PC-9 (cell line): ENCODE data around the gene OR8B12. TPM values are rescaled to one million over a fixed set of nuclear protein-coding genes. Genes with fewer than 3 reads are reported as not detected.

ENCODE experiments used
- BruUV-seq: library from RNA; stranded (reverse); fragments of 400-500 nt; replicated peaks from 2 replicates; lab custom pipeline; 2021; lab: Mats Ljungman, UMichigan
- CTCF ChIA-PET: fragments of 300-600 bp; sonication (Branson Sonifier 250); formaldehyde crosslinking; loops from one replicate; lab custom pipeline; 2022; ENCODE audit warnings: antibody characterized with exemption; lab: Charles Lee
- POLR2A ChIA-PET: fragments of 300-600 bp; sonication (Branson Sonifier 250); formaldehyde crosslinking; loops from one replicate; lab custom pipeline; 2022; ENCODE audit warnings: antibody characterized with exemption; ENCODE audit not compliant: unreplicated experiment; lab: Charles Lee
- DNase-seq, 2 experiments: peaks; one replicate each; pipeline versions ENCODE4 v3.0.0 to v3.0.0-alpha.2; 2015 to 2022; ENCODE audit warnings: mixed read lengths in 1 of 2
- H2AFZ ChIP-seq: fragments of 200-600 bp; sonication (generic); 2 replicates; pipeline ENCODE4 v1.8.1; 2017; ENCODE audit warnings: antibody characterized with exemption
- H3F3A ChIP-seq: fragments of 200-600 bp; sonication (generic); 2 replicates; pipeline ENCODE4 v1.8.1; 2017; ENCODE audit warnings: antibody characterized with exemption, mild to moderate bottlenecking, low read depth; ENCODE audit not compliant: insufficient read depth
- H3K27ac ChIP-seq: fragments of 200-600 bp; sonication (generic); 2 replicates; pipeline ENCODE4 v1.6.1; 2016; ENCODE audit warnings: mixed run types
- H3K27me3 ChIP-seq: fragments of 200-600 bp; sonication (generic); 2 replicates; pipeline ENCODE4 v1.6.1; 2016; ENCODE audit warnings: low read depth, mixed run types; ENCODE audit not compliant: insufficient read depth
- H3K36me3 ChIP-seq: fragments of 200-600 bp; sonication (generic); 2 replicates; pipeline ENCODE4 v1.6.1; 2016; ENCODE audit warnings: low read depth, mixed run types
- H3K4me1 ChIP-seq: fragments of 200-600 bp; sonication (generic); replicated peaks from 2 replicates; pipeline ENCODE4 v1.6.1; 2016; ENCODE audit warnings: mixed run types; ENCODE audit not compliant: insufficient read depth
- H3K4me2 ChIP-seq: fragments of 200-600 bp; sonication (generic); 2 replicates; pipeline ENCODE4 v1.6.1; 2017; ENCODE audit warnings: mixed run types
- H3K4me3 ChIP-seq: fragments of 200-600 bp; sonication (generic); 2 replicates; pipeline ENCODE4 v1.6.1; 2016; ENCODE audit warnings: mixed run types
- H3K79me2 ChIP-seq: fragments of 200-600 bp; sonication (generic); 2 replicates; pipeline ENCODE4 v1.6.1; 2017; ENCODE audit warnings: low read depth, mixed run types
- H3K9me2 ChIP-seq: fragments of 200-600 bp; sonication (generic); 2 replicates; pipeline ENCODE4 v1.8.1; 2017; ENCODE audit warnings: mild to moderate bottlenecking; ENCODE audit not compliant: insufficient read depth
- H3K9me3 ChIP-seq: fragments of 200-600 bp; sonication (generic); 2 replicates; pipeline ENCODE4 v1.8.1; 2016; ENCODE audit warnings: low read depth; ENCODE audit not compliant: insufficient read depth
- H4K20me1 ChIP-seq: fragments of 200-600 bp; sonication (generic); 2 replicates; pipeline ENCODE4 v1.8.1; 2017; ENCODE audit not compliant: insufficient read depth
- EZH2 ChIP-seq: fragments of 200-600 bp; sonication (generic); IDR thresholded peaks from 2 replicates; pipeline ENCODE4 v1.8.0; 2017; ENCODE audit warnings: antibody characterized with exemption, low read depth
- intact Hi-C: fragments of 100-400 bp; cut with micrococcal nuclease; formaldehyde crosslinking; loops from one replicate; pipeline ENCODE4 v1.10.0; 2022; ENCODE audit not compliant: unreplicated experiment
- total RNA-seq: library from RNA; stranded (reverse); gene quantifications from 2 replicates; pipeline ENCODE4 v1.2.3, GENCODE V29; 2021
- TF ChIP-seq, protein P1 (sequence below): fragments of 200-600 bp; sonication (generic); conservative IDR thresholded peaks from 2 replicates; pipeline ENCODE4 v1.6.1; 2017; ENCODE audit warnings: mixed run types, antibody characterized with exemption, mild to moderate bottlenecking, moderate library complexity

The OR8B12 gene
- total RNA-seq, 1 experiment from 2014 or later = not detected

DNA sequence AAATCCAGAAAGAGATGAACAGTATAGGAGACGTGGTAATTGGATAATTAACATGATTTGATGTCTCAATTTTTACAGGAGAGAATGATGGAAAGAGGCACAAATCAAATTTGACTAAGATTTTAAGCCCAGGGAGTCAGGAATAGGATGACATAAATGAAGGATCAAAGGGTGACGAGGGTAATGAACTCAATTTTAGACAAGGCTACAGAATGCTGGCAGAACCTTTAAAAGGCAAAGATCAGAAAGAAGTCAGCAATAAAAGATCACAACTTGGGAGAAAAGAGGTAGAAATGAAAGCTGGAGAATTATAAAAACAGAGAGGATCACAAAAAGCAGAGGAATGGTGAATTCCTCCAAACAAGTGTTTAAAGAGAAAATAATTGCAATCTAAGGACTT, 13.4 kb upstream of the OR8B12 start:
- no peaks in the 10 kb centered on the region for H4K20me1 ChIP-seq
- TF ChIP-seq EZH2 = no peak
- TF ChIP-seq, protein P1, sequence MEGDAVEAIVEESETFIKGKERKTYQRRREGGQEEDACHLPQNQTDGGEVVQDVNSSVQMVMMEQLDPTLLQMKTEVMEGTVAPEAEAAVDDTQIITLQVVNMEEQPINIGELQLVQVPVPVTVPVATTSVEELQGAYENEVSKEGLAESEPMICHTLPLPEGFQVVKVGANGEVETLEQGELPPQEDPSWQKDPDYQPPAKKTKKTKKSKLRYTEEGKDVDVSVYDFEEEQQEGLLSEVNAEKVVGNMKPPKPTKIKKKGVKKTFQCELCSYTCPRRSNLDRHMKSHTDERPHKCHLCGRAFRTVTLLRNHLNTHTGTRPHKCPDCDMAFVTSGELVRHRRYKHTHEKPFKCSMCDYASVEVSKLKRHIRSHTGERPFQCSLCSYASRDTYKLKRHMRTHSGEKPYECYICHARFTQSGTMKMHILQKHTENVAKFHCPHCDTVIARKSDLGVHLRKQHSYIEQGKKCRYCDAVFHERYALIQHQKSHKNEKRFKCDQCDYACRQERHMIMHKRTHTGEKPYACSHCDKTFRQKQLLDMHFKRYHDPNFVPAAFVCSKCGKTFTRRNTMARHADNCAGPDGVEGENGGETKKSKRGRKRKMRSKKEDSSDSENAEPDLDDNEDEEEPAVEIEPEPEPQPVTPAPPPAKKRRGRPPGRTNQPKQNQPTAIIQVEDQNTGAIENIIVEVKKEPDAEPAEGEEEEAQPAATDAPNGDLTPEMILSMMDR = no peak
- H3K27ac ChIP-seq = no peak overlapping the region
- H2AFZ ChIP-seq = no peak overlapping the region
- peaks cover 15% of the 10 kb centered on the region; the same call in 1 of the 2 replicates for H3K27me3 ChIP-seq
- ChIA-PET CTCF (no interaction called here), POLR2A (no interaction called here)
- no peaks in the 10 kb centered on the region for H3F3A ChIP-seq
- H3K9me3 ChIP-seq = no peaks in the 10 kb centered on the region
- no peak overlapping the region for H3K4me3 ChIP-seq
- no peaks in the 10 kb centered on the region for H3K9me2 ChIP-seq
- H3K4me1 ChIP-seq = no peaks in the 10 kb centered on the region
- no peak for DNase-seq
- intact Hi-C loops = no loop called here
- no peaks in the 10 kb centered on the region for H3K79me2 ChIP-seq
- H3K36me3 ChIP-seq = no peaks in the 10 kb centered on the region
- no peak overlapping the region for H3K4me2 ChIP-seq
- BruUV-seq = no TSS peak

DNA sequence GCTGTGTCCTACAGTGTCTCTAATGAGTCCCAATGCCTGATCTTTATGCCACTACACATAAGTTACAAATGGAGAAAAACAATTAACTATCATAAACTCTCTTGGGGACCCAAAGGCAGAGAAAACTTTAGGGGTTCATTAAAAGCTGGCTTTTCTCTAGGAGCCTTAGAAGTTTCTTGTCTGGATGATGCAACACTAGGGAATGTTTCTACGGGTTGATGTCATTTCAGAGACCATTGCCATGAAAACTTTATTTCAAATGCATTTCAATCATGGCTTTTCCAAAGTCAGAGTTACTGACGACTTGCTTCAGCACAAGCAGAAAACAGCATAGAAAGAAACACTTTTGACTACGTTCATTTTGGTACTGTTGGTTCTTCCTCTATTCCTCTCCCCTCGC, 8.5 kb upstream of the OR8B12 start:
- DNase-seq = no peak
- CTCF ChIA-PET = no interaction called here
- H3K36me3 ChIP-seq = no peaks in the 10 kb centered on the region
- H3K79me2 ChIP-seq = no peaks in the 10 kb centered on the region
- no peak for TF ChIP-seq EZH2
- TF ChIP-seq, protein P1 = no peak
- H3K27ac ChIP-seq = no peak overlapping the region
- no TSS peak for BruUV-seq
- H3K4me1 ChIP-seq = no peaks in the 10 kb centered on the region
- no peaks in the 10 kb centered on the region for H4K20me1 ChIP-seq
- H3K9me3 ChIP-seq = no peaks in the 10 kb centered on the region
- no peak overlapping the region for H3K4me3 ChIP-seq
- no peaks in the 10 kb centered on the region for H3K9me2 ChIP-seq
- no peaks in the 10 kb centered on the region; the same call in 1 of the 2 replicates for H3F3A ChIP-seq
- H3K27me3 ChIP-seq = peaks cover 5% of the 10 kb centered on the region; the same call in 1 of the 2 replicates
- POLR2A ChIA-PET = no interaction called here
- intact Hi-C loops = no loop called here
- H2AFZ ChIP-seq = no peak overlapping the region; the same call in 1 of the 2 replicates
- no peak overlapping the region for H3K4me2 ChIP-seq

DNA sequence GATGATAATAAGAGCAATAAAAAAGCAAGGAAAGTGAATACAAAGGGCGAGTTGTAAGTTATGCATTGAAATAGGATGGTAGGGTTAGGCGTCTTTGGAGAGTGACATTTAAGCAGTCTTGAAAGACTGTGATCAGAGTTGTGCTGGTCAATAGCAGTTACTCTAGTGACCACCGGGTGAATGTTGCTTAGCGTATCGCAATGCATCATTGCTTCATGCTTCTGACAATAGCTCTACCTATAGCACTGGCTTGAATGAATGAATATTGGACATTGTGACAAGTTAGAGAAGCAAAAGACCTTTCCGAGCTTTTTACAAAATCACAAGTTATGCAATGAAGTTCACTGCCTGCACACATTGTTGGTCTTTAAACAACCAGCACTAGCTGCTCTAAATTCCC, 7.7 kb upstream of the OR8B12 start:
- Histone ChIP-seq H3K9me3 (no peaks in the 10 kb centered on the region), H3K27me3 (peaks cover 3% of the 10 kb centered on the region; the same call in 1 of the 2 replicates), H3K4me2 (no peak overlapping the region), H3F3A (no peaks in the 10 kb centered on the region; the same call in 1 of the 2 replicates), H3K79me2 (no peaks in the 10 kb centered on the region), H3K4me3 (no peak overlapping the region), H2AFZ (no peak overlapping the region), H3K27ac (no peak overlapping the region), H4K20me1 (no peaks in the 10 kb centered on the region), H3K4me1 (no peaks in the 10 kb centered on the region), H3K36me3 (no peaks in the 10 kb centered on the region), H3K9me2 (no peaks in the 10 kb centered on the region)
- no peak for DNase-seq
- TF ChIP-seq, protein P1 = no peak
- no peak for TF ChIP-seq EZH2
- BruUV-seq = no TSS peak
- intact Hi-C loops = no loop called here
- CTCF ChIA-PET = interaction anchor here (0.7 kb wide), 1 partner anchor 795 kb away, joined by 3 read pairs; no protein-coding TSS in a partner anchor
- POLR2A ChIA-PET = no interaction called here
